Measurements from ENCODE around the gene HOXB13. TPM values are rescaled to one million over a fixed set of nuclear protein-coding genes. Genes with fewer than 3 reads are reported as not detected.

Gene HOXB13
- total and polyA plus RNA-seq, 2 donors (not counting 3 experiments of a cell fraction or from before 2014, with no cell fraction given), result not detected

- FAIRE-seq (no peak), DNase-seq (ENCODE audit: low read depth, low spot score) (no peak)
- dilution Hi-C loops (cut with MboI; ENCODE audit: extremely low pct_ligation_motif_present, low sequenced_read_pairs), result no loop called here
- Histone ChIP-seq H3K27ac (ENCODE audit: insufficient read depth, low read depth, low read length) (no peak overlapping the region), H3K4me1 (ENCODE audit: control insufficient read depth, extremely low read depth, insufficient read depth, low read length) (no peaks in the 10 kb centered on the region), H3K9ac (replicated peaks; ENCODE audit: extremely low read depth, insufficient read depth, low read length) (no peak overlapping the region), H3K36me3 (ENCODE audit: control insufficient read depth in 2 of 2, extremely low read depth in 1 of 2, insufficient read depth in 2 of 2, low read length in 2 of 2) (no peaks in the 10 kb centered on the region), H3K79me2 (ENCODE audit: control insufficient read depth, insufficient read depth, low read length) (no peaks in the 10 kb centered on the region), H2AFZ (ENCODE audit: low read depth, low read length) (no peak overlapping the region), H3K4me2 (ENCODE audit: insufficient read depth, low read length) (no peak overlapping the region), H3K27me3 (ENCODE audit: control insufficient read depth in 2 of 2, insufficient read depth in 2 of 2, low read length in 2 of 2) (peaks cover 84 to 94% of the 10 kb centered on the region in 2 experiments), H3K9me3 (replicated peaks; ENCODE audit: control insufficient read depth, insufficient read depth, low read length) (no peaks in the 10 kb centered on the region), H3K9me1 (replicated peaks; ENCODE audit: control insufficient read depth, extremely low read depth, insufficient read depth, low read length) (no peaks in the 10 kb centered on the region), H4K20me1 (replicated peaks; ENCODE audit: control insufficient read depth, extremely low read depth, insufficient read depth, low read length) (no peaks in the 10 kb centered on the region), H3K4me3 (replicated peaks in 1 of 3; ENCODE audit: insufficient read depth in 1 of 3, low read depth in 1 of 3, low read length in 3 of 3) (no peak overlapping the region)
- ChIA-PET POLR2A (no interaction called here), CTCF (interaction anchor here (0.7 to 4.0 kb wide), 8 partner anchors 9 to 146 kb away, joined by 3 to 41 read pairs (median 10); partner anchors contain the start of gene PRAC2)
- intact Hi-C loops (cut with micrococcal nuclease), result no loop called here
- no TSS peak for BruUV-seq (replicated peaks)
- TF ChIP-seq JUN (IDR thresholded peaks at IDR 0.05; ENCODE audit: borderline replicate concordance, insufficient read depth, insufficient read length, low read depth) (no peak), MAX (IDR thresholded peaks at IDR 0.05; ENCODE audit: insufficient read depth, insufficient read length) (no peak), EZH2 (IDR thresholded peaks at IDR 0.05; ENCODE audit: borderline replicate concordance, low read depth, low read length, severe bottlenecking) (peak; percentile 96)
Observed at GRCh38 chr17:48732688-48733629, 4.4 kb upstream of the HOXB13 start.

GRCh38 chr17:48731355-48731754 lies 2.8 kb upstream of the HOXB13 start:
- no peaks in the 10 kb centered on the region for H4K20me1 ChIP-seq (replicated peaks; ENCODE audit: control insufficient read depth, extremely low read depth, insufficient read depth, low read length)
- dilution Hi-C loops (cut with MboI; ENCODE audit: extremely low pct_ligation_motif_present, low sequenced_read_pairs), result no loop called here
- peaks cover 92 to 97% of the 10 kb centered on the region in 2 experiments for H3K27me3 ChIP-seq (ENCODE audit: control insufficient read depth in 2 of 2, insufficient read depth in 2 of 2, low read length in 2 of 2)
- ChIA-PET CTCF (interaction anchor here (1.2 to 4.0 kb wide), 5 partner anchors 7 to 153 kb away, joined by 3 to 41 read pairs (median 10); partner anchors contain the start of gene PRAC2), POLR2A (no interaction called here)
- intact Hi-C loops (cut with micrococcal nuclease), result no loop called here
- no peaks in the 10 kb centered on the region for H3K36me3 ChIP-seq (ENCODE audit: control insufficient read depth in 2 of 2, extremely low read depth in 1 of 2, insufficient read depth in 2 of 2, low read length in 2 of 2)
- no peak overlapping the region for H3K4me3 ChIP-seq (replicated peaks in 1 of 3; ENCODE audit: insufficient read depth in 1 of 3, low read depth in 1 of 3, low read length in 3 of 3)
- no peak for TF ChIP-seq EZH2 (IDR thresholded peaks at IDR 0.05; ENCODE audit: borderline replicate concordance, low read depth, low read length, severe bottlenecking)
- TF ChIP-seq MYC (IDR thresholded peaks at IDR 0.05; ENCODE audit: low read depth, low read length), result no peak
- TF ChIP-seq POLR2A (IDR thresholded peaks at IDR 0.05; ENCODE audit: low read depth, low read length), result no peak
- TF ChIP-seq MAX (IDR thresholded peaks at IDR 0.05; ENCODE audit: insufficient read depth, insufficient read length), result no peak
- TF ChIP-seq GATA2 (IDR thresholded peaks at IDR 0.05; ENCODE audit: insufficient read depth, insufficient read length, low read depth, low read length), result no peak
- TF ChIP-seq FOS (IDR thresholded peaks at IDR 0.05; ENCODE audit: borderline replicate concordance, insufficient read depth, low read length), result no peak
- TF ChIP-seq JUN (IDR thresholded peaks at IDR 0.05; ENCODE audit: borderline replicate concordance, insufficient read depth, insufficient read length, low read depth), result no peak
- TF ChIP-seq CTCF (IDR thresholded peaks at IDR 0.05; ENCODE audit: extremely low read depth in 1 of 2, insufficient read depth in 1 of 2, low read depth in 1 of 2, low read length in 2 of 2), result no peak
- no peak for TF ChIP-seq POLR2AphosphoS5 (IDR thresholded peaks at IDR 0.05; ENCODE audit: insufficient read depth, low read depth, low read length)
- no TSS peak for BruUV-seq (replicated peaks)
- no peaks in the 10 kb centered on the region for H3K79me2 ChIP-seq (ENCODE audit: control insufficient read depth, insufficient read depth, low read length)
- peak; percentile 38 for FAIRE-seq
- H3K4me2 ChIP-seq (ENCODE audit: insufficient read depth, low read length), result no peak overlapping the region
- H3K27ac ChIP-seq (ENCODE audit: insufficient read depth, low read depth, low read length), result no peak overlapping the region
- DNase-seq (ENCODE audit: low read depth, low spot score), result no peak
- no peak overlapping the region for H2AFZ ChIP-seq (ENCODE audit: low read depth, low read length)
- H3K9me1 ChIP-seq (replicated peaks; ENCODE audit: control insufficient read depth, extremely low read depth, insufficient read depth, low read length), result no peaks in the 10 kb centered on the region
- no peaks in the 10 kb centered on the region for H3K9me3 ChIP-seq (replicated peaks; ENCODE audit: control insufficient read depth, insufficient read depth, low read length)
- no peak overlapping the region for H3K9ac ChIP-seq (replicated peaks; ENCODE audit: extremely low read depth, insufficient read depth, low read length)
- no peaks in the 10 kb centered on the region for H3K4me1 ChIP-seq (ENCODE audit: control insufficient read depth, extremely low read depth, insufficient read depth, low read length)

Data from endothelial cell of umbilical vein (primary cell).